RCC 7860 (cell line): ENCODE measurements around the gene LGALS12.
A peak's percentile ranks its signal among the peaks of the same experiment; 100 is the strongest.

Experiments
- DNase-seq: peaks from one replicate; pipeline ENCODE4 v3.0.0-alpha.2; 2015; ENCODE audit warnings: low spot score
- FAIRE-seq: peaks from 2 replicates; lab custom pipeline; 2012; peaks lifted over from hg19 to GRCh38; lab: Jason Lieb, UNC

The LGALS12 gene

GRCh38 chr11:63558459-63559157, 52.7 kb downstream of the LGALS12 start:
- DNase-seq (no peak), FAIRE-seq (no peak)

- FAIRE-seq (no peak), DNase-seq (no peak)
These were observed 54.8 kb downstream of the LGALS12 start for GRCh38 chr11:63560506-63561180.

GRCh38 chr11:63563201-63564055, 57.5 kb downstream of the LGALS12 start, which contains the start of gene PLAAT2:
PLAAT2 (minus strand) TSS chr11:63563379; CDS start chr11:63563324, 55 bp downstream.
- FAIRE-seq (no peak), DNase-seq (no peak)

- FAIRE-seq, result no peak
- peak; percentile 17 for DNase-seq
These were observed 58.3 kb downstream of the LGALS12 start for GRCh38 chr11:63564056-63564774.

GRCh38 chr11:63564784-63565350, 59.0 kb downstream of the LGALS12 start:
- no peak for DNase-seq
- no peak for FAIRE-seq
